ENCODE results near the gene MB. TPM values are rescaled to one million over a fixed set of nuclear protein-coding genes. Genes with fewer than 3 reads are reported as not detected.

MB gene
- total RNA-seq, 4 donors from 2014 or later: 4.3 to 17.8 (median 9.1) TPM

GRCh38 chr22:35614404-35614803 is 2.7 kb downstream of the MB start:
- no peak overlapping the region for H3K4me3 ChIP-seq
- H3K27me3 ChIP-seq: no peaks in the 10 kb centered on the region
- no peak overlapping the region for H3K27ac ChIP-seq
- no peaks in the 10 kb centered on the region for H3K9me3 ChIP-seq
- no peaks in the 10 kb centered on the region for H3K4me1 ChIP-seq
- no peak for DNase-seq (ENCODE audit: low spot score in 2 of 2)
- no peaks in the 10 kb centered on the region for H3K36me3 ChIP-seq
- TF ChIP-seq CTCF (IDR thresholded peaks at IDR 0.05) (no peak), POLR2AphosphoS5 (IDR thresholded peaks at IDR 0.05) (no peak), EP300 (IDR thresholded peaks at IDR 0.05) (no peak), POLR2A (IDR thresholded peaks at IDR 0.05) (no peak)
- 97% methylated on average over 2 of the region's 2 CpGs for WGBS

- Histone ChIP-seq H3K4me1 (no peaks in the 10 kb centered on the region), H3K36me3 (no peaks in the 10 kb centered on the region), H3K27ac (no peak overlapping the region), H3K27me3 (no peaks in the 10 kb centered on the region), H3K4me3 (no peak overlapping the region), H3K9me3 (no peaks in the 10 kb centered on the region)
- TF ChIP-seq CTCF (IDR thresholded peaks at IDR 0.05) (no peak), POLR2AphosphoS5 (IDR thresholded peaks at IDR 0.05) (no peak), EP300 (IDR thresholded peaks at IDR 0.05) (no peak), POLR2A (IDR thresholded peaks at IDR 0.05) (no peak)
- WGBS: 89% methylated on average over 12 of the region's 12 CpGs
- no peak for DNase-seq (ENCODE audit: low spot score in 2 of 2)
These were observed 4.2 kb downstream of the MB start for GRCh38 chr22:35612903-35613302.

GRCh38 chr22:35611891-35612576 is 5.1 kb downstream of the MB start:
- Histone ChIP-seq H3K27ac (no peak overlapping the region), H3K36me3 (no peaks in the 10 kb centered on the region), H3K4me3 (no peak overlapping the region), H3K9me3 (no peaks in the 10 kb centered on the region), H3K27me3 (no peaks in the 10 kb centered on the region), H3K4me1 (no peaks in the 10 kb centered on the region)
- DNase-seq (ENCODE audit: low spot score in 2 of 2): no peak
- TF ChIP-seq POLR2AphosphoS5 (IDR thresholded peaks at IDR 0.05) (no peak), CTCF (IDR thresholded peaks at IDR 0.05) (no peak)
- WGBS: 75% methylated on average over 8 of the region's 8 CpGs

GRCh38 chr22:35611200-35611890 is 5.8 kb downstream of the MB start:
- TF ChIP-seq EP300 (IDR thresholded peaks at IDR 0.05) (no peak), CTCF (IDR thresholded peaks at IDR 0.05) (no peak), POLR2A (IDR thresholded peaks at IDR 0.05) (no peak), POLR2AphosphoS5 (IDR thresholded peaks at IDR 0.05) (no peak)
- Histone ChIP-seq H3K4me3 (no peak overlapping the region), H3K27ac (no peak overlapping the region), H3K27me3 (no peaks in the 10 kb centered on the region), H3K9me3 (no peaks in the 10 kb centered on the region), H3K4me1 (no peaks in the 10 kb centered on the region), H3K36me3 (no peaks in the 10 kb centered on the region)
- WGBS: 81% methylated on average over 6 of the region's 6 CpGs
- DNase-seq (ENCODE audit: low spot score in 2 of 2): no peak

GRCh38 chr22:35610741-35611140 is 6.4 kb downstream of the MB start:
- TF ChIP-seq POLR2AphosphoS5 (IDR thresholded peaks at IDR 0.05) (no peak), CTCF (IDR thresholded peaks at IDR 0.05) (no peak), POLR2A (IDR thresholded peaks at IDR 0.05) (no peak), EP300 (IDR thresholded peaks at IDR 0.05) (no peak)

More at GRCh38 chr22:35610741-35611140, 6.4 kb downstream of the MB start:
- Histone ChIP-seq H3K27ac (no peak overlapping the region), H3K9me3 (no peaks in the 10 kb centered on the region), H3K27me3 (no peaks in the 10 kb centered on the region), H3K4me1 (no peaks in the 10 kb centered on the region), H3K36me3 (no peaks in the 10 kb centered on the region), H3K4me3 (no peak overlapping the region)
- 94% methylated on average over 10 of the region's 10 CpGs for WGBS
- DNase-seq (ENCODE audit: low spot score in 2 of 2): no peak
